MV-4-11 (cell line): Measurements from ENCODE around the gene ARID1A.
"Not testable (repeated sequence)": the region's sequence is repeated elsewhere in the genome, so short reads cannot be mapped to it uniquely, and the experiment has no call there.

Experiments
- DNase-seq: peaks from one replicate; lab custom pipeline; 2025; lab: John Stamatoyannopoulos, UW

Gene ARID1A

GRCh38 chr1:26697978-26698849 lies 2.4 kb downstream of the ARID1A start:
- peak; percentile 82 for DNase-seq

- no peak for DNase-seq
Observed at GRCh38 chr1:26700711-26701110, 4.9 kb downstream of the ARID1A start.

GRCh38 chr1:26701266-26701994 lies 5.6 kb downstream of the ARID1A start:
- no peak for DNase-seq

GRCh38 chr1:26701995-26702679 lies 6.3 kb downstream of the ARID1A start:
- no peak for DNase-seq

- DNase-seq: peak; percentile 22
Observed at GRCh38 chr1:26702680-26703038, 6.8 kb downstream of the ARID1A start.

GRCh38 chr1:26703478-26703877 lies 7.7 kb downstream of the ARID1A start:
- DNase-seq: no peak

- DNase-seq: no peak
Observed at GRCh38 chr1:26704629-26705028, 8.8 kb downstream of the ARID1A start.

GRCh38 chr1:26705227-26705626 lies 9.4 kb downstream of the ARID1A start:
- DNase-seq: not testable (repeated sequence)

GRCh38 chr1:26705788-26706311 lies 10.0 kb downstream of the ARID1A start:
- no peak for DNase-seq

GRCh38 chr1:26706315-26706714 lies 10.5 kb downstream of the ARID1A start:
- no peak for DNase-seq

- no peak for DNase-seq
Observed at GRCh38 chr1:26710811-26711210, 15.0 kb downstream of the ARID1A start.

- DNase-seq: no peak
Observed at GRCh38 chr1:26711777-26712176, 16.0 kb downstream of the ARID1A start.

- no peak for DNase-seq
Observed at GRCh38 chr1:26717017-26717491, 21.2 kb downstream of the ARID1A start.

- DNase-seq: no peak
Observed at GRCh38 chr1:26719205-26719604, 23.4 kb downstream of the ARID1A start.

- DNase-seq: peak; percentile 47
Observed at GRCh38 chr1:26721669-26722355, 26.0 kb downstream of the ARID1A start.

- peak; percentile 41 for DNase-seq
Observed at GRCh38 chr1:26723013-26723991, 27.5 kb downstream of the ARID1A start.

GRCh38 chr1:26724118-26724517 lies 28.3 kb downstream of the ARID1A start:
- DNase-seq: no peak

GRCh38 chr1:26724926-26725325 lies 29.1 kb downstream of the ARID1A start:
- no peak for DNase-seq

- DNase-seq: not testable (repeated sequence)
Observed at GRCh38 chr1:26725904-26726303, 30.1 kb downstream of the ARID1A start.

- DNase-seq: no peak
Observed at GRCh38 chr1:26726784-26727183, 31.0 kb downstream of the ARID1A start.
